Subcutaneous adipose tissue (tissue), 4 donors: Measurements from ENCODE around the gene POC1A. TPM values are rescaled to one million over a fixed set of nuclear protein-coding genes. Genes with fewer than 3 reads are reported as not detected.

ENCODE experiments used
- CTCF ChIP-seq: fragments of 450-650 bp; IDR thresholded peaks from one replicate; pipeline ENCODE4 v1.5.1; 2016; ENCODE audit warnings: low read depth, mild to moderate bottlenecking, control low read depth, antibody characterized with exemption, moderate library complexity
- total RNA-seq, 4 donors: library from RNA; depleted of rRNA; stranded (reverse); fragments of >200 nt; gene quantifications; one replicate each; pipeline ENCODE4 v1.1.0, GENCODE V29; 2016

Gene POC1A
- total RNA-seq, 4 donors from 2014 or later: 0.38 to 2.4 (median 1.2) TPM

GRCh38 chr3:52190294-52191074 is 36.3 kb upstream of the POC1A start:
- no peak for TF ChIP-seq CTCF

- TF ChIP-seq CTCF: no peak
Measured at GRCh38 chr3:52188556-52188955, 34.3 kb upstream of the POC1A start.

GRCh38 chr3:52186729-52187128 is 32.5 kb upstream of the POC1A start:
- TF ChIP-seq CTCF: no peak

DNA sequence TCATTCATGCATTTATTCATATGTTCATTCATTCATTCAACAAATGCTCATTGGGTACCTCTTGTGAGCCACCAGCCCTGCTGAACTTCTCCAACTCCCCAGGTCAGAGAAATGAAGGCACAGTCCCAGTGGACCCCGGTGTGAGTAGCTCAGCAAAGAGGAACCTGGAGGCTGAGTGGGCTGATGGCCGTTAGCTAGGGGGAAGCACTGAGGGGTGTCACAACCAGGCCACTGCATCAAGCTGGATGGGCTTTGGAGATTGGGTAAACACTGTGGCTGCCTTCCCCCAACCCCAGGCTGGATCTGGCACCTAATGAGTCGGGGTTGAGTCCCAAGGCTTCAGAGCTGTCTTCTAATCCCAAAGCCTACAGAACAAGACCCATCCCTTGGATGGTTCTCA is 31.6 kb upstream of the POC1A start:
- TF ChIP-seq CTCF: no peak

GRCh38 chr3:52185311-52185710 is 31.1 kb upstream of the POC1A start:
- TF ChIP-seq CTCF: no peak

DNA sequence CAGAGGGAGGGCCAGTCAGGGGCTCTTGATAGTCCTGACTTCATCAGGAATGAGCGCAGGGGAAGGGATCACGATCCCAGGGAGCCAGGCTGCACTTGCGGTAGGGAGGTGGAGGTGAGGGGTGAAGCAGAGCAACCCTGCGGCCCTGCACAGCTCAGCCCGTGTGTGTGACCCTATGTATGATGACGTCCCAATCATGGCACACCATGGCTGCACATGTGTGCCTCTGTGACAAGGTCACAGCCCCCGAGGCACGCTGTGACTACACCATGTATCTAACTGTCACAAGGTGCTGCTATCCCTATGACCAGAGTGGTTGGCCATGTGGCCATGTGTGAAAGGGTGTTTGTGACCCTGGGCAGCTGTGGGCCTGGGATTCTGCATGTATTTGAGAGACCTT is 30.5 kb upstream of the POC1A start:
- TF ChIP-seq CTCF: no peak

- TF ChIP-seq CTCF: no peak
Measured at GRCh38 chr3:52183786-52184445, 29.7 kb upstream of the POC1A start.
